Natural killer cell (primary cell): Measurements from ENCODE around the gene ISLR2. TPM values are rescaled to one million over a fixed set of nuclear protein-coding genes. Genes with fewer than 3 reads are reported as not detected.

Experiments
- ATAC-seq, 3 donors: fragments of 150-1000 bp in 2 of 3; fragments of 200-7000 bp in 1 of 3; cut with Tn5 transposase; 1 replicate in 1 of 3; 2 replicates in 2 of 3; pipeline ENCODE4 v1.10.0; 2021; ENCODE audit warnings: mild to moderate bottlenecking in 2 of 3, moderate library complexity in 2 of 3
- DNase-seq, 2 donors: peaks; one replicate each; pipeline versions ENCODE4 v3.0.0 to v3.0.0-alpha.2; 2013 to 2021; ENCODE audit warnings: mixed read lengths in 1 of 2
- H3K27ac ChIP-seq: one replicate; pipeline ENCODE4 v1.5.1; 2013; ENCODE audit warnings: mild to moderate bottlenecking, low read length
- H3K27me3 ChIP-seq: one replicate; pipeline ENCODE4 v1.6.1; 2013; ENCODE audit warnings: low read length; ENCODE audit not compliant: control insufficient read depth, insufficient read depth
- H3K36me3 ChIP-seq: one replicate; pipeline ENCODE4 v1.6.1; 2013; ENCODE audit warnings: low read length; ENCODE audit not compliant: control insufficient read depth, insufficient read depth
- H3K4me1 ChIP-seq: one replicate; pipeline ENCODE4 v1.6.1; 2013; ENCODE audit warnings: low read length; ENCODE audit not compliant: control insufficient read depth, insufficient read depth
- H3K4me3 ChIP-seq: one replicate; pipeline ENCODE4 v1.5.1; 2013; ENCODE audit warnings: low read length
- H3K9me3 ChIP-seq: one replicate; pipeline ENCODE4 v1.6.1; 2013; ENCODE audit warnings: low read length; ENCODE audit not compliant: control insufficient read depth, insufficient read depth
- H3K27ac Mint-ChIP-seq, 2 donors: one replicate each; pipeline ENCODE4 v1.8.0; 2022; ENCODE audit warnings: mild to moderate bottlenecking in 2 of 2, mixed read lengths in 2 of 2, moderate library complexity in 1 of 2
- H3K27me3 Mint-ChIP-seq, 2 donors: one replicate each; pipeline ENCODE4 v1.8.0; 2022; ENCODE audit warnings: low read depth in 2 of 2, mixed read lengths in 2 of 2
- H3K36me3 Mint-ChIP-seq: one replicate; pipeline ENCODE4 v1.8.0; 2022; ENCODE audit warnings: mixed read lengths
- H3K4me1 Mint-ChIP-seq, 2 donors: one replicate each; pipeline ENCODE4 v1.8.0; 2022; ENCODE audit warnings: mixed read lengths in 2 of 2
- H3K4me3 Mint-ChIP-seq: one replicate; pipeline ENCODE4 v1.8.0; 2022; ENCODE audit warnings: mild to moderate bottlenecking, moderate library complexity, mixed read lengths
- H3K9me3 Mint-ChIP-seq, 2 donors: one replicate each; pipeline ENCODE4 v1.8.0; 2022; ENCODE audit warnings: mixed read lengths in 2 of 2
- WGBS: methylation state at CpG from one replicate; pipeline ENCODE4 v1.1.7; 2013; ENCODE audit warnings: missing lambda C conversion rate; ENCODE audit not compliant: insufficient coverage; 5-methylcytosine and 5-hydroxymethylcytosine counted together
- intact Hi-C: fragments of 100-400 bp; cut with micrococcal nuclease; formaldehyde crosslinking; loops from one replicate; pipeline ENCODE4 v1.14.2; 2022
- total RNA-seq, 4 donors: library from RNA; stranded (reverse); fragments of 120-200 nt in 1 of 4; gene quantifications; one replicate each; pipeline versions ENCODE4 v1.2.3 to v1.2.4, GENCODE V29; 2013 to 2022
- TF ChIP-seq, protein P1 (sequence below): fragments of 200-600 bp; IDR thresholded peaks from one replicate; pipeline ENCODE4 v1.8.0; 2022; ENCODE audit warnings: antibody characterized with exemption

ISLR2 gene
- total RNA-seq, 3 donors from 2014 or later (not counting 1 experiment from before 2014, with no cell fraction given), result not detected

- H3K4me1 Mint-ChIP-seq, result no peaks in the 10 kb centered on the region
- Histone ChIP-seq H3K36me3 (no peaks in the 10 kb centered on the region), H3K27ac (no peak overlapping the region), H3K4me1 (no peaks in the 10 kb centered on the region), H3K9me3 (no peaks in the 10 kb centered on the region), H3K4me3 (no peak overlapping the region), H3K27me3 (no peaks in the 10 kb centered on the region)
- no peaks in the 10 kb centered on the region for H3K9me3 Mint-ChIP-seq
- 76% methylated on average over 7 of the region's 7 CpGs for WGBS
- no peaks in the 10 kb centered on the region for H3K36me3 Mint-ChIP-seq
- no peak overlapping the region for H3K27ac Mint-ChIP-seq
- no peak overlapping the region for H3K4me3 Mint-ChIP-seq
- peaks cover 0 to 5% of the 10 kb centered on the region in 2 donors for H3K27me3 Mint-ChIP-seq
- TF ChIP-seq, protein P1, sequence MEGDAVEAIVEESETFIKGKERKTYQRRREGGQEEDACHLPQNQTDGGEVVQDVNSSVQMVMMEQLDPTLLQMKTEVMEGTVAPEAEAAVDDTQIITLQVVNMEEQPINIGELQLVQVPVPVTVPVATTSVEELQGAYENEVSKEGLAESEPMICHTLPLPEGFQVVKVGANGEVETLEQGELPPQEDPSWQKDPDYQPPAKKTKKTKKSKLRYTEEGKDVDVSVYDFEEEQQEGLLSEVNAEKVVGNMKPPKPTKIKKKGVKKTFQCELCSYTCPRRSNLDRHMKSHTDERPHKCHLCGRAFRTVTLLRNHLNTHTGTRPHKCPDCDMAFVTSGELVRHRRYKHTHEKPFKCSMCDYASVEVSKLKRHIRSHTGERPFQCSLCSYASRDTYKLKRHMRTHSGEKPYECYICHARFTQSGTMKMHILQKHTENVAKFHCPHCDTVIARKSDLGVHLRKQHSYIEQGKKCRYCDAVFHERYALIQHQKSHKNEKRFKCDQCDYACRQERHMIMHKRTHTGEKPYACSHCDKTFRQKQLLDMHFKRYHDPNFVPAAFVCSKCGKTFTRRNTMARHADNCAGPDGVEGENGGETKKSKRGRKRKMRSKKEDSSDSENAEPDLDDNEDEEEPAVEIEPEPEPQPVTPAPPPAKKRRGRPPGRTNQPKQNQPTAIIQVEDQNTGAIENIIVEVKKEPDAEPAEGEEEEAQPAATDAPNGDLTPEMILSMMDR, result no peak
- ATAC-seq, result no peak
- intact Hi-C loops, result no loop called here
- DNase-seq, result no peak
These were observed 48.1 kb downstream of the ISLR2 start for GRCh38 chr15:74178326-74179100.

DNA sequence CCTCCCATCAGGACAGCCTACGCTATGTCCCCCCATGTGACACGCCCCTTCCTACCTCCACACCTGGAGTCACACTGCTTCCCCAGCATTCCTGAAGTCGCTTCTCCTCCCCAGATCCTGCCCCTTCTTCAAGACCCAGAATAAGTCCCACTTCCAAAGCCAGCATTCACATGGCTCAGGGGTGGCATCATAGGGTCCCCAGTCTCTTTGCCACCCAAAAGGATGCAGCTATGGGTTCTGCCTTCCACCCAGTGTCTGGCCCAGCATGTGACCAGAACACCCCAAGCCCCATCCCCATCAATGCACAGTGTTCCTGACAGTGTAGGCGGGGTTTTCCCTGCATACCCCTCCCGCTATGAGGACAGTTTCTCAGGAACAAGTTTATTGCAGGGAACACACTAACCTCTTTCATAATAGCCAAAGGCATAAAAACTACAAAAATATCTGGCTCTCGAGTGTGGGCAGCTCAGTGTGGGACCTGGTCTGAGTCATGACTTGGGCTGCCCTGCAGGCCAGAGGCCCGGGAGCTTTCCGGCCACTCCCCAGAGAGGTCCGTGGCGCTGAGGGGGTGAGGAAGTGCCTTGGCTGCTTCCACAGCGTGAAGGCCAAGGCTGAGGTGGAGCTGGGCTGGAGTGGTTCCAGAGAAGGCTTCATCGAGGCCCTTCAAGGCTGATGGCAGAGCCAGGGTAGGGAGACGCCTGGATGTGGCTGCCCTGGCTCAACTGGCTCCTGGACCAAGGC, 48.9 kb downstream of the ISLR2 start:
- H3K36me3 Mint-ChIP-seq, result no peaks in the 10 kb centered on the region
- DNase-seq (no peak), ATAC-seq (no peak)
- no peak overlapping the region for H3K4me3 ChIP-seq
- no peaks in the 10 kb centered on the region for H3K4me1 ChIP-seq
- intact Hi-C loops, result no loop called here
- H3K27me3 Mint-ChIP-seq, result peaks cover 2 to 5% of the 10 kb centered on the region in 2 donors
- TF ChIP-seq, protein P1, result no peak
- no peak overlapping the region for H3K27ac ChIP-seq
- H3K9me3 Mint-ChIP-seq, result no peaks in the 10 kb centered on the region
- no peaks in the 10 kb centered on the region for H3K4me1 Mint-ChIP-seq
- 77% methylated on average over 13 of the region's 13 CpGs for WGBS
- no peaks in the 10 kb centered on the region for H3K36me3 ChIP-seq
- H3K4me3 Mint-ChIP-seq, result no peak overlapping the region
- no peak overlapping the region for H3K27ac Mint-ChIP-seq
- H3K27me3 ChIP-seq, result no peaks in the 10 kb centered on the region
- no peaks in the 10 kb centered on the region for H3K9me3 ChIP-seq

DNA sequence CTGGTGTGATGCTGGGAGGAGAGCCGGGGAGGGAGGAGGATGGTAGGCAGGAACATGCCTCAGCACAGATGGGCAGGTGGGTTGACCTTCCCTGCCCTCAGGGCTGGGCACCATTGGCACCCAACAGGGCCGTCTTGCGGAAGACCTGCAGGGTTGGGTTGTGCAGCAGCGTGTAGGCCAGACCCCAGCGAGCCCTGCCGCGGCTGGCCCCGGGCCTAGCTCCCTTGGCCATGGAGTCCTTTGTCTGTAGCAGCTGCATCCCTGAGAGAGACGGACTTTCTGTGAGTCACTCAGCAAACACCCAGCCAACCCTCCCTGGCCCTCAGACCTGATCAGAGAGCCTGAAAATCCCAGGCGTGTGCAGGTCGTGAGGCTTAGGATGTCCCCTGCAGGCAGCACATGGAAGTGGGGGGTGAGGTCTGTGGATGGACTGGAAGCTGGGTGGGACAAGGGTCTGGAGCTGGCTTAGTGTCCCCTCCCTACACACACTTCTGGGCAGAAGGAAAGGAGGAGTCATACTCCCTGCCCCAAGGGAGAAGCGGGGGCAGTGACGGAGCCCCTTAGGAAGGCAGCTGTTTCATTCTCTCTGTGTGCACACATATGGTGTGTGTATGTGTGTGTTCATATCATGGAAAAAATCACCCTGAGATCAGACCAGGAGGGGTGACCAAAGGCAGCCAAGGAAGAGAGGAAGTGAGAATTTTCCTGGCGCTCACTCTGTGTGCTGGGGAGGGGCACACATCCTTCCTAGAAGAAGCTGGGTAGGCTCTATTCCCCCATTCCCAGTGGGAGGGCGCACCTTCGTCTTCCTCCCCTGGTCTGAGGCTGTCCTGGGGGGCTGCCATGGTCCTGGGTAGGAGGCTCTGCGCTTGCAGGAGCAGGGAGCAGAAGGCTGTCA, 49.8 kb downstream of the ISLR2 start:
- Histone ChIP-seq H3K4me1 (no peaks in the 10 kb centered on the region), H3K4me3 (no peak overlapping the region), H3K9me3 (no peaks in the 10 kb centered on the region), H3K27ac (no peak overlapping the region), H3K36me3 (no peaks in the 10 kb centered on the region), H3K27me3 (no peaks in the 10 kb centered on the region)
- intact Hi-C loops, result no loop called here
- H3K4me3 Mint-ChIP-seq, result no peak overlapping the region
- TF ChIP-seq, protein P1, result no peak
- H3K4me1 Mint-ChIP-seq, result no peaks in the 10 kb centered on the region
- H3K27ac Mint-ChIP-seq, result no peak overlapping the region
- DNase-seq (no peak), ATAC-seq (no peak)
- H3K9me3 Mint-ChIP-seq, result no peaks in the 10 kb centered on the region
- 91% methylated on average over 16 of the region's 17 CpGs for WGBS
- H3K36me3 Mint-ChIP-seq, result no peaks in the 10 kb centered on the region
- H3K27me3 Mint-ChIP-seq, result peaks cover 2 to 5% of the 10 kb centered on the region in 2 donors
